ENCODE results near the gene KLHL29. TPM values are rescaled to one million over a fixed set of nuclear protein-coding genes. Genes with fewer than 3 reads are reported as not detected.

Gene KLHL29
- polyA plus RNA-seq, 1 of the 3 experiments (the other 2 are of a cell fraction): 4.6 TPM

GRCh38 chr2:23568626-23569190 lies 183.7 kb downstream of the KLHL29 start:
- CTCF ChIA-PET: interaction anchor here (0.9 to 1.5 kb wide), 3 partner anchors 15 to 164 kb away, joined by 3 to 6 read pairs (median 3); no protein-coding TSS in a partner anchor
- POLR2A ChIA-PET: no interaction called here
- H3K4me1 ChIP-seq (ENCODE audit: control insufficient read depth in 1 of 2, insufficient read depth in 2 of 2, low read depth in 1 of 2, low read length in 1 of 2): peaks cover 0 to 55% of the 10 kb centered on the region in 2 experiments; a peak in 2 of 4 replicates
- DNase-seq: no peak
- H3K9ac ChIP-seq: no peak overlapping the region
- no peaks in the 10 kb centered on the region for H4K20me1 ChIP-seq (ENCODE audit: insufficient read depth)
- H3K79me2 ChIP-seq (ENCODE audit: insufficient read depth): no peaks in the 10 kb centered on the region
- no peak overlapping the region for H3K4me3 ChIP-seq (ENCODE audit: low read depth in 2 of 2, low read length in 1 of 2)
- H3K27ac ChIP-seq (ENCODE audit: low read depth in 2 of 2, low read length in 1 of 2): no peak overlapping the region
- no peaks in the 10 kb centered on the region for H3K36me3 ChIP-seq (replicated peaks in 1 of 2; ENCODE audit: control insufficient read depth in 1 of 2, insufficient read depth in 2 of 2, low read length in 1 of 2)
- H3K4me2 ChIP-seq: no peak overlapping the region
- no peak overlapping the region for H2AFZ ChIP-seq (ENCODE audit: low read depth)
- WGBS (ENCODE audit: low lambda C conversion rate): 56% methylated on average over 3 of the region's 3 CpGs
- no peaks in the 10 kb centered on the region for H3K9me2 ChIP-seq
- H3F3A ChIP-seq (replicated peaks; ENCODE audit: insufficient read depth): no peaks in the 10 kb centered on the region
- no peaks in the 10 kb centered on the region for H3K9me3 ChIP-seq
- no peaks in the 10 kb centered on the region for H3K27me3 ChIP-seq (ENCODE audit: insufficient read depth)
- TF ChIP-seq CHD2 (IDR thresholded peaks at IDR 0.05; ENCODE audit: low read length, partially characterized antibody): no peak
- TF ChIP-seq FOSL2 (IDR thresholded peaks at IDR 0.05; ENCODE audit: borderline replicate concordance, low read depth): no peak

DNA sequence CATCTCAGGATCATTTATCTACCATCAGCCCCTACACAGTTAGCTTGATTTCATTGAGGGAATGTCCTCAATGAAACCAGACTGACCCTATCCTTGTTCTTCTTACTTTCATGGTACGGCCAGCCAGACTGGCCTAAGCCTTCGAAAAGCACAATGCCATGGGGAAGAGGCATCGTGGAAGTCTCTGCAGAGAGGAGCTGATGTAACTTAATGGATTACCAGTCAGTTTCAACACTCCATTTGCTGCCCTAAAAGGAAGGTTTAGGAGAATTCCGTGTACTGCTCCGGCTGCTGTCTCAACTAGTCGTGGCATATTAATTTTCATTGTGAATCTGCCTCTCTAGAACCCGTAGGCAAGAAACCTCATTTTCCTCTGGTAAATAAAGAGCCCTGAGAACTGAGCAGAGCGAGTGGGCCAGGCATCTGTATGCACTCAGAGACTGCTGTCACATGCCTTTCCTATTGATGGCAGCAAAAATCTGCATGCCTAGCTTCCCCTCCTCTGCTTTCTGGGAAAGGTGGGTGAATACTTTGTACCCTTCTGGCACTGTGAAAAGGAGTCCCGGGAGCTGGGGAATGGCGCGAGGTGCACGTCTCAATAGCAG lies 184.9 kb downstream of the KLHL29 start:
- H3K27me3 ChIP-seq (ENCODE audit: insufficient read depth): no peaks in the 10 kb centered on the region
- DNase-seq: no peak
- 83% methylated on average over 12 of the region's 12 CpGs for WGBS (ENCODE audit: low lambda C conversion rate)
- H3K9me2 ChIP-seq: no peaks in the 10 kb centered on the region
- H3K9me3 ChIP-seq: no peaks in the 10 kb centered on the region
- H3K4me1 ChIP-seq (ENCODE audit: control insufficient read depth in 1 of 2, insufficient read depth in 2 of 2, low read depth in 1 of 2, low read length in 1 of 2): peaks cover 0 to 44% of the 10 kb centered on the region in 2 experiments; a peak in 2 of 4 replicates
- TF ChIP-seq RCOR1 (IDR thresholded peaks at IDR 0.05; ENCODE audit: low read length) (no peak), POLR2AphosphoS5 (IDR thresholded peaks at IDR 0.05; ENCODE audit: low read depth, low read length) (no peak), ELF1 (IDR thresholded peaks at IDR 0.05) (no peak), TAF1 (IDR thresholded peaks at IDR 0.05; ENCODE audit: borderline replicate concordance, low read depth, low read length) (no peak)
- H3K9ac ChIP-seq: no peak overlapping the region
- no peaks in the 10 kb centered on the region for H3K36me3 ChIP-seq (replicated peaks in 1 of 2; ENCODE audit: control insufficient read depth in 1 of 2, insufficient read depth in 2 of 2, low read length in 1 of 2)
- H4K20me1 ChIP-seq (ENCODE audit: insufficient read depth): no peaks in the 10 kb centered on the region
- H2AFZ ChIP-seq (ENCODE audit: low read depth): no peak overlapping the region
- no peak overlapping the region for H3K27ac ChIP-seq (ENCODE audit: low read depth in 2 of 2, low read length in 1 of 2)
- no peaks in the 10 kb centered on the region for H3F3A ChIP-seq (replicated peaks; ENCODE audit: insufficient read depth)
- ChIA-PET POLR2A (no interaction called here), CTCF (interaction anchor here (0.6 to 1.5 kb wide), 4 partner anchors 10 to 165 kb away, joined by 3 to 6 read pairs (median 4); no protein-coding TSS in a partner anchor)
- H3K4me2 ChIP-seq: no peak overlapping the region
- H3K79me2 ChIP-seq (ENCODE audit: insufficient read depth): no peaks in the 10 kb centered on the region
- H3K4me3 ChIP-seq (ENCODE audit: low read depth in 2 of 2, low read length in 1 of 2): no peak overlapping the region

DNA sequence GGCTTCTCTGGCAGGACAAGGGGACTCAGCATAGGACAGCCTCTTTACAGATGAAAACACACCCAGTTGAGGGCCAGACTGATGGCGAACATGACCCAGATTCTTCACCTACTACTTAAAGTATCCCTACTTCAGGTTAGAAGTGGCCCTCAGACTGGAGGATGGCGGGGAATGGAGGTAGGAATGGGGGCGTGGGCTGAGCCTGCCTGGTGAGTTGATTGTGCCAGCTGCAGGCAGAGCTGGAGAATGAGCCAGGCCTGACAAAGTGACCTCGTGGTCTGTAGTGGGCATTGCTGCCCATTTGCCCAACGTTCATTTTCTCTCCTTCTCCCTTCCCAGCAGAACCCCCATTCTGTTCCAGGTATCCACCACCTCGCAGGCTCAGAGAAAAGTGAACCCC lies 186.1 kb downstream of the KLHL29 start:
- WGBS (ENCODE audit: low lambda C conversion rate): 75% methylated on average over 6 of the region's 6 CpGs
- Histone ChIP-seq H3K4me3 (ENCODE audit: low read depth in 2 of 2, low read length in 1 of 2) (no peak overlapping the region), H3K27me3 (ENCODE audit: insufficient read depth) (no peaks in the 10 kb centered on the region), H3K36me3 (replicated peaks in 1 of 2; ENCODE audit: control insufficient read depth in 1 of 2, insufficient read depth in 2 of 2, low read length in 1 of 2) (no peaks in the 10 kb centered on the region), H3K4me2 (no peak overlapping the region), H2AFZ (ENCODE audit: low read depth) (no peak overlapping the region), H3F3A (replicated peaks; ENCODE audit: insufficient read depth) (no peaks in the 10 kb centered on the region), H3K27ac (ENCODE audit: low read depth in 2 of 2, low read length in 1 of 2) (no peak overlapping the region), H3K9me2 (no peaks in the 10 kb centered on the region), H4K20me1 (ENCODE audit: insufficient read depth) (no peaks in the 10 kb centered on the region), H3K9ac (no peak overlapping the region), H3K4me1 (ENCODE audit: control insufficient read depth in 1 of 2, insufficient read depth in 2 of 2, low read depth in 1 of 2, low read length in 1 of 2) (peaks cover 0 to 37% of the 10 kb centered on the region in 2 experiments; a peak in 2 of 4 replicates), H3K79me2 (ENCODE audit: insufficient read depth) (no peaks in the 10 kb centered on the region), H3K9me3 (no peaks in the 10 kb centered on the region)
- ChIA-PET POLR2A (no interaction called here), CTCF (interaction anchor here (1.3 kb wide), 1 partner anchor 8 kb away, joined by 5 read pairs; no protein-coding TSS in a partner anchor)
- DNase-seq: no peak
- TF ChIP-seq GATA2 (CRISPR knock-in tag; IDR thresholded peaks at IDR 0.05) (no peak), SIN3A (IDR thresholded peaks at IDR 0.05; ENCODE audit: borderline replicate concordance, low read depth, low read length) (no peak), SMC3 (IDR thresholded peaks at IDR 0.05; ENCODE audit: low read depth, low read length) (no peak), TCF12 (IDR thresholded peaks at IDR 0.05) (no peak), CHD2 (IDR thresholded peaks at IDR 0.05; ENCODE audit: low read length, partially characterized antibody) (no peak)
- TF ChIP-seq, protein P1, sequence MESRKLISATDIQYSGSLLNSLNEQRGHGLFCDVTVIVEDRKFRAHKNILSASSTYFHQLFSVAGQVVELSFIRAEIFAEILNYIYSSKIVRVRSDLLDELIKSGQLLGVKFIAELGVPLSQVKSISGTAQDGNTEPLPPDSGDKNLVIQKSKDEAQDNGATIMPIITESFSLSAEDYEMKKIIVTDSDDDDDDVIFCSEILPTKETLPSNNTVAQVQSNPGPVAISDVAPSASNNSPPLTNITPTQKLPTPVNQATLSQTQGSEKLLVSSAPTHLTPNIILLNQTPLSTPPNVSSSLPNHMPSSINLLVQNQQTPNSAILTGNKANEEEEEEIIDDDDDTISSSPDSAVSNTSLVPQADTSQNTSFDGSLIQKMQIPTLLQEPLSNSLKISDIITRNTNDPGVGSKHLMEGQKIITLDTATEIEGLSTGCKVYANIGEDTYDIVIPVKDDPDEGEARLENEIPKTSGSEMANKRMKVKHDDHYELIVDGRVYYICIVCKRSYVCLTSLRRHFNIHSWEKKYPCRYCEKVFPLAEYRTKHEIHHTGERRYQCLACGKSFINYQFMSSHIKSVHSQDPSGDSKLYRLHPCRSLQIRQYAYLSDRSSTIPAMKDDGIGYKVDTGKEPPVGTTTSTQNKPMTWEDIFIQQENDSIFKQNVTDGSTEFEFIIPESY (IDR thresholded peaks at IDR 0.05; ENCODE audit: borderline replicate concordance, low read depth): no peak
- TF ChIP-seq, protein P2, sequence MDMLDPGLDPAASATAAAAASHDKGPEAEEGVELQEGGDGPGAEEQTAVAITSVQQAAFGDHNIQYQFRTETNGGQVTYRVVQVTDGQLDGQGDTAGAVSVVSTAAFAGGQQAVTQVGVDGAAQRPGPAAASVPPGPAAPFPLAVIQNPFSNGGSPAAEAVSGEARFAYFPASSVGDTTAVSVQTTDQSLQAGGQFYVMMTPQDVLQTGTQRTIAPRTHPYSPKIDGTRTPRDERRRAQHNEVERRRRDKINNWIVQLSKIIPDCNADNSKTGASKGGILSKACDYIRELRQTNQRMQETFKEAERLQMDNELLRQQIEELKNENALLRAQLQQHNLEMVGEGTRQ (IDR thresholded peaks at IDR 0.05; ENCODE audit: borderline replicate concordance, low read depth, low read length): no peak

Data from SK-N-SH (cell line).